Activated B cell treated with CpG ODN at 0.5 μM for 24 hours (primary cell): ENCODE measurements around the gene SCUBE1. TPM values are rescaled to one million over a fixed set of nuclear protein-coding genes. Genes with fewer than 3 reads are reported as not detected.

Source experiments
- total RNA-seq: library from RNA; stranded (reverse); gene quantifications from 2 replicates; pipeline ENCODE4 v1.2.3, GENCODE V29; 2022

The SCUBE1 gene
- total RNA-seq, 1 donor from 2014 or later = not detected

Other genes starting within 250 kb of the SCUBE1 start
- gene BIK, start 232.6 kb downstream of the SCUBE1 start, total RNA-seq = 2.6 TPM in 2 replicates
- 12.7 and 13.2 TPM in 2 replicates for gene MCAT, start 200.0 kb downstream of the SCUBE1 start, total RNA-seq
- 40.9 and 48.2 TPM in 2 replicates for gene TSPO, start 191.8 kb downstream of the SCUBE1 start, total RNA-seq
- 30.0 and 31.5 TPM in 2 replicates for gene TTLL12, start 156.2 kb downstream of the SCUBE1 start, total RNA-seq
- gene MPPED1, start 68.6 kb upstream of the SCUBE1 start, total RNA-seq = not detected in 2 replicates